CD4-positive, alpha-beta memory T cell (primary cell): ENCODE results near the gene PAM. TPM values are rescaled to one million over a fixed set of nuclear protein-coding genes. Genes with fewer than 3 reads are reported as not detected.
"Not testable (repeated sequence)": the region's sequence is repeated elsewhere in the genome, so short reads cannot be mapped to it uniquely, and the experiment has no call there.

Experiments used
- CTCF ChIA-PET: fragments of 350-600 bp; sonication (Branson Sonifier 250); formaldehyde crosslinking; loops from one replicate; lab custom pipeline; 2021; ENCODE audit warnings: inconsistent platforms; ENCODE audit not compliant: partially characterized antibody; lab: Charles Lee
- POLR2A ChIA-PET: fragments of 350-600 bp; sonication (Branson Sonifier 250); formaldehyde crosslinking; loops from one replicate; lab custom pipeline; 2021; ENCODE audit not compliant: partially characterized antibody; lab: Charles Lee
- DNase-seq, 5 donors: peaks; one replicate each; pipeline versions ENCODE4 v3.0.0 to v3.0.0-alpha.2; 2020 to 2022; ENCODE audit warnings: mixed read lengths in 1 of 5
- H3K27ac ChIP-seq: one replicate; pipeline ENCODE4 v1.7.0; 2013; ENCODE audit warnings: low read depth, low read length
- H3K27me3 ChIP-seq: 2 replicates; pipeline ENCODE4 v1.7.0; 2013; ENCODE audit warnings: mild to moderate bottlenecking, low read length, moderate library complexity; ENCODE audit not compliant: insufficient read depth
- H3K36me3 ChIP-seq: 2 replicates; pipeline ENCODE4 v1.7.0; 2013; ENCODE audit warnings: mild to moderate bottlenecking, low read length, moderate library complexity; ENCODE audit not compliant: insufficient read depth
- H3K4me1 ChIP-seq: 2 replicates; pipeline ENCODE4 v1.7.0; 2013; ENCODE audit warnings: mild to moderate bottlenecking, low read length, moderate library complexity; ENCODE audit not compliant: insufficient read depth
- H3K4me3 ChIP-seq, 2 donors: one replicate each; pipeline ENCODE4 v1.7.0; 2013; ENCODE audit warnings: low read length in 2 of 2, mild to moderate bottlenecking in 1 of 2
- H3K9me3 ChIP-seq, 2 donors: one replicate each; pipeline ENCODE4 v1.7.0; 2013; ENCODE audit warnings: low read length in 2 of 2, control low read depth in 1 of 2; ENCODE audit not compliant: control insufficient read depth in 1 of 2
- H3K27ac Mint-ChIP-seq, 7 donors: one replicate each; pipeline ENCODE4 v1.8.0; 2020 to 2021; ENCODE audit warnings: mixed read lengths in 7 of 7, mild to moderate bottlenecking in 6 of 7, inconsistent platforms in 3 of 7, moderate library complexity in 3 of 7
- H3K27me3 Mint-ChIP-seq, 2 donors: one replicate each; pipeline ENCODE4 v1.8.0; 2020 to 2021; ENCODE audit warnings: mixed read lengths in 2 of 2
- H3K36me3 Mint-ChIP-seq, 2 donors: one replicate each; pipeline ENCODE4 v1.8.0; 2020 to 2021; ENCODE audit warnings: mixed read lengths in 2 of 2, inconsistent platforms in 1 of 2, mild to moderate bottlenecking in 1 of 2
- H3K4me1 Mint-ChIP-seq, 4 donors: one replicate each; pipeline ENCODE4 v1.8.0; 2020 to 2021; ENCODE audit warnings: mixed read lengths in 4 of 4, mild to moderate bottlenecking in 1 of 4
- H3K4me3 Mint-ChIP-seq, 8 donors: one replicate each; pipeline ENCODE4 v1.8.0; 2020 to 2021; ENCODE audit warnings: mixed read lengths in 8 of 8, mild to moderate bottlenecking in 7 of 8, moderate library complexity in 6 of 8, inconsistent platforms in 3 of 8
- H3K9me3 Mint-ChIP-seq, 8 donors: one replicate each; pipeline ENCODE4 v1.8.0; 2020 to 2021; ENCODE audit warnings: mixed read lengths in 8 of 8, mild to moderate bottlenecking in 5 of 8, inconsistent platforms in 3 of 8, moderate library complexity in 1 of 8
- intact Hi-C: fragments of 100-400 bp; cut with micrococcal nuclease; formaldehyde crosslinking; loops from one replicate; pipeline ENCODE4 v1.15.1; 2023
- polyA plus RNA-seq, 2 donors: library from polyadenylated mRNA; unstranded; fragments of 300-500 nt; fragmentation: Illumina TruSeq; gene quantifications; one replicate each; pipeline ENCODE4 v1.2.3, GENCODE V29; 2021
- total RNA-seq, 2 experiments: library from RNA; stranded (reverse); gene quantifications; one replicate each; pipeline ENCODE4 v1.2.3, GENCODE V29; 2021

The PAM gene
- total and polyA plus RNA-seq, 4 experiments from 2014 or later = 25.8 to 31.0 (median 28.7) TPM

- no peaks in the 10 kb centered on the region for H3K36me3 ChIP-seq
- Mint-ChIP-seq H3K27me3 (peaks cover 0 to 1% of the 10 kb centered on the region in 2 donors), H3K4me1 (no peaks in the 10 kb centered on the region), H3K9me3 (no peaks in the 10 kb centered on the region), H3K4me3 (no peak overlapping the region), H3K36me3 (no peaks in the 10 kb centered on the region), H3K27ac (no peak overlapping the region)
- H3K27ac ChIP-seq = no peak overlapping the region
- DNase-seq = no peak
- intact Hi-C loops = no loop called here
- no peaks in the 10 kb centered on the region for H3K4me1 ChIP-seq
- H3K9me3 ChIP-seq = no peaks in the 10 kb centered on the region
- ChIA-PET CTCF (no interaction called here), POLR2A (no interaction called here)
- H3K27me3 ChIP-seq = no peaks in the 10 kb centered on the region
- no peak overlapping the region for H3K4me3 ChIP-seq
These were observed 311.2 kb downstream of the PAM start for GRCh38 chr5:103066326-103066725.

- POLR2A ChIA-PET, CTCF ChIA-PET, DNase-seq, H3K27ac Mint-ChIP-seq, H3K4me1 ChIP-seq, H3K27me3 ChIP-seq, H3K4me3 Mint-ChIP-seq, H3K4me3 ChIP-seq, H3K4me1 Mint-ChIP-seq, intact Hi-C loops, H3K27ac ChIP-seq, H3K27me3 Mint-ChIP-seq, H3K36me3 ChIP-seq: not testable (repeated sequence)
- H3K9me3 ChIP-seq = peaks cover 0 to 16% of the 10 kb centered on the region in 2 donors
- Mint-ChIP-seq H3K36me3 (peaks cover 7 to 11% of the 10 kb centered on the region in 2 donors), H3K9me3 (peaks cover 8 to 60% (median 48%) of the 10 kb centered on the region in 8 donors)
These were observed 318.4 kb downstream of the PAM start for GRCh38 chr5:103073500-103073899.

GRCh38 chr5:103075442-103075841, 320.3 kb downstream of the PAM start:
- no peak for DNase-seq
- intact Hi-C loops = no loop called here
- Mint-ChIP-seq H3K27me3 (peaks cover 0 to 2% of the 10 kb centered on the region in 2 donors), H3K4me3 (no peak overlapping the region), H3K36me3 (peaks cover 7 to 11% of the 10 kb centered on the region in 2 donors), H3K4me1 (no peaks in the 10 kb centered on the region), H3K9me3 (peaks cover 8 to 76% (median 61%) of the 10 kb centered on the region in 8 donors), H3K27ac (no peak overlapping the region)
- Histone ChIP-seq H3K27ac (no peak overlapping the region), H3K4me3 (no peak overlapping the region), H3K9me3 (peaks cover 0 to 22% of the 10 kb centered on the region in 2 donors), H3K36me3 (no peaks in the 10 kb centered on the region), H3K27me3 (no peaks in the 10 kb centered on the region), H3K4me1 (no peaks in the 10 kb centered on the region)
- POLR2A ChIA-PET = no interaction called here
- CTCF ChIA-PET = no interaction called here
